ENCODE results near the gene MYO1E. TPM values are rescaled to one million over a fixed set of nuclear protein-coding genes. Genes with fewer than 3 reads are reported as not detected.
A peak's percentile ranks its signal among the peaks of the same experiment; 100 is the strongest.

MYO1E gene
- total and polyA plus RNA-seq, 2 of the 4 experiments (the other 2 are of a cell fraction): 13.4 to 37.3 TPM

DNA sequence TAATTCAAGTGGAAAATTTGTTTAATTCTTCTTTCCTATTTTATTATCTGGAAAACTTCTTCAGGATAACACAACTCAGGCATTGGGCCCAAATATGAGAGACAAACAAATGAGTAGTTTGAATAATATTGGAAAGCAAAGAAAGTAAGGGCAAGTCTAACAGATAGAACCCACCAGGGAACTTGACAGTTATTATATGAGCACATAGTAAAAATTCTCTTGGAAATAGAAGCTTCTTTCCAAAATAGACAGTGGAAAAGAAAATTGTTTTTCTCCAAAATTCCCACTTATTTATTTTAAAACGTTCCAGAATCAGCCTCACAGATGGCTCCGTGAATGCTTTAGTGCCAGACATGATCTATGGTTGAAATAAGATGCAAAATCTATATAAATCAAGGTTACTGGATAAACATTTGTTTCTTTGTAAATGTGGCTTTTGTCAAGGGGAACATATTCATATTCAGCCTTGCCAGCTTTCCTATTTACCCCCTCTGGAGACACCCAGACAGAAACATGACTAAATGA, 142.1 kb downstream of the MYO1E start:
- no peak overlapping the region for H3K27ac ChIP-seq (ENCODE audit: insufficient read depth, low read length)
- no peak overlapping the region for H3K4me2 ChIP-seq (ENCODE audit: low read depth, low read length)
- no peaks in the 10 kb centered on the region for H3K9me3 ChIP-seq (ENCODE audit: control insufficient read depth, insufficient read depth, low read length)
- ChIA-PET POLR2A (ENCODE audit: unreplicated experiment) (no interaction called here), CTCF (no interaction called here)
- in situ Hi-C loops (cut with MboI; ENCODE audit: low sequenced_read_pairs) (no loop called here), intact Hi-C loops (cut with micrococcal nuclease) (no loop called here), dilution Hi-C loops (cut with HindIII; ENCODE audit: low sequenced_read_pairs, unreplicated experiment) (no loop called here)
- peaks cover 23 to 34% of the 10 kb centered on the region in 2 experiments for H3K79me1 ChIP-seq (ENCODE audit: low read depth in 1 of 2, low read length in 2 of 2)
- H2AFZ ChIP-seq (replicated peaks; ENCODE audit: low read length, poor library complexity): no peak overlapping the region
- no peak overlapping the region for H3K4me3 ChIP-seq (ENCODE audit: insufficient read depth, low read depth, low read length)
- H3K14ac ChIP-seq (replicated peaks; ENCODE audit: low read depth, low read length): no peak overlapping the region
- no peak overlapping the region for H4K5ac ChIP-seq (ENCODE audit: low read depth, low read length)
- H4K8ac ChIP-seq (ENCODE audit: low read depth in 2 of 2, low read length in 2 of 2): no peak overlapping the region
- H3K36me3 ChIP-seq (ENCODE audit: control insufficient read depth, insufficient read depth, low read length): peaks cover 6% of the 10 kb centered on the region; the same call in 1 of the 2 replicates
- H3K56ac ChIP-seq (ENCODE audit: extremely low read depth, insufficient read depth, low read length): no peak overlapping the region
- peaks cover 15% of the 10 kb centered on the region for H3K9me1 ChIP-seq (ENCODE audit: insufficient read depth, low read length)
- H2BK20ac ChIP-seq (ENCODE audit: low read depth, low read length): 0 out of 2 replicates have a peak overlapping the region, but pooled peaks have one; percentile 29
- TF ChIP-seq, protein P1, sequence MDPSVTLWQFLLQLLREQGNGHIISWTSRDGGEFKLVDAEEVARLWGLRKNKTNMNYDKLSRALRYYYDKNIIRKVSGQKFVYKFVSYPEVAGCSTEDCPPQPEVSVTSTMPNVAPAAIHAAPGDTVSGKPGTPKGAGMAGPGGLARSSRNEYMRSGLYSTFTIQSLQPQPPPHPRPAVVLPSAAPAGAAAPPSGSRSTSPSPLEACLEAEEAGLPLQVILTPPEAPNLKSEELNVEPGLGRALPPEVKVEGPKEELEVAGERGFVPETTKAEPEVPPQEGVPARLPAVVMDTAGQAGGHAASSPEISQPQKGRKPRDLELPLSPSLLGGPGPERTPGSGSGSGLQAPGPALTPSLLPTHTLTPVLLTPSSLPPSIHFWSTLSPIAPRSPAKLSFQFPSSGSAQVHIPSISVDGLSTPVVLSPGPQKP (IDR thresholded peaks at IDR 0.05; ENCODE audit: borderline replicate concordance, low read depth, low read length): no peak
- TF ChIP-seq NFE2L2 (IDR thresholded peaks at IDR 0.05; ENCODE audit: low read depth, low read length) (no peak), POLR2A (IDR thresholded peaks at IDR 0.05; ENCODE audit: low read depth, low read length) (no peak), RAD21 (IDR thresholded peaks at IDR 0.05; ENCODE audit: low read length) (no peak), CHD1 (IDR thresholded peaks at IDR 0.05; ENCODE audit: low read depth, low read length) (no peak), BHLHE40 (IDR thresholded peaks at IDR 0.05; ENCODE audit: low read depth, low read length) (no peak), CEBPB (IDR thresholded peaks at IDR 0.05; ENCODE audit: low read depth, low read length) (no peak), MXI1 (IDR thresholded peaks at IDR 0.05; ENCODE audit: borderline replicate concordance, low read depth, low read length) (no peak), SMC3 (IDR thresholded peaks at IDR 0.05; ENCODE audit: low read depth, low read length) (no peak), MAZ (IDR thresholded peaks at IDR 0.05; ENCODE audit: borderline replicate concordance, low read depth, low read length) (no peak)
- TF ChIP-seq, protein P2, sequence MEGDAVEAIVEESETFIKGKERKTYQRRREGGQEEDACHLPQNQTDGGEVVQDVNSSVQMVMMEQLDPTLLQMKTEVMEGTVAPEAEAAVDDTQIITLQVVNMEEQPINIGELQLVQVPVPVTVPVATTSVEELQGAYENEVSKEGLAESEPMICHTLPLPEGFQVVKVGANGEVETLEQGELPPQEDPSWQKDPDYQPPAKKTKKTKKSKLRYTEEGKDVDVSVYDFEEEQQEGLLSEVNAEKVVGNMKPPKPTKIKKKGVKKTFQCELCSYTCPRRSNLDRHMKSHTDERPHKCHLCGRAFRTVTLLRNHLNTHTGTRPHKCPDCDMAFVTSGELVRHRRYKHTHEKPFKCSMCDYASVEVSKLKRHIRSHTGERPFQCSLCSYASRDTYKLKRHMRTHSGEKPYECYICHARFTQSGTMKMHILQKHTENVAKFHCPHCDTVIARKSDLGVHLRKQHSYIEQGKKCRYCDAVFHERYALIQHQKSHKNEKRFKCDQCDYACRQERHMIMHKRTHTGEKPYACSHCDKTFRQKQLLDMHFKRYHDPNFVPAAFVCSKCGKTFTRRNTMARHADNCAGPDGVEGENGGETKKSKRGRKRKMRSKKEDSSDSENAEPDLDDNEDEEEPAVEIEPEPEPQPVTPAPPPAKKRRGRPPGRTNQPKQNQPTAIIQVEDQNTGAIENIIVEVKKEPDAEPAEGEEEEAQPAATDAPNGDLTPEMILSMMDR (conservative IDR thresholded peaks at IDR 0.05; ENCODE audit: low read depth, low read length): no peak
- TF ChIP-seq, protein P3, sequence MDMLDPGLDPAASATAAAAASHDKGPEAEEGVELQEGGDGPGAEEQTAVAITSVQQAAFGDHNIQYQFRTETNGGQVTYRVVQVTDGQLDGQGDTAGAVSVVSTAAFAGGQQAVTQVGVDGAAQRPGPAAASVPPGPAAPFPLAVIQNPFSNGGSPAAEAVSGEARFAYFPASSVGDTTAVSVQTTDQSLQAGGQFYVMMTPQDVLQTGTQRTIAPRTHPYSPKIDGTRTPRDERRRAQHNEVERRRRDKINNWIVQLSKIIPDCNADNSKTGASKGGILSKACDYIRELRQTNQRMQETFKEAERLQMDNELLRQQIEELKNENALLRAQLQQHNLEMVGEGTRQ (IDR thresholded peaks at IDR 0.05; ENCODE audit: low read depth, low read length): no peak
- peaks cover 7% of the 10 kb centered on the region for H3K4me1 ChIP-seq (ENCODE audit: control insufficient read depth, insufficient read depth, low read length)
- H2BK5ac ChIP-seq (ENCODE audit: low read depth, low read length, poor library complexity, severe bottlenecking): no peak overlapping the region
- WGBS, 2 experiments (ENCODE audit: extremely low coverage in 2 of 2, insufficient read length in 1 of 2): no CpG with 5 or more reads among the region's 2 CpGs
- 0 out of 3 replicates have a peak overlapping the region, but pooled peaks have one; percentile 25 for H2BK15ac ChIP-seq (ENCODE audit: low read depth, low read length)
- H4K91ac ChIP-seq (ENCODE audit: insufficient read depth, low read depth, low read length): no peak overlapping the region
- no peak overlapping the region for H3K9ac ChIP-seq (ENCODE audit: low read depth, low read length)
- H2AK5ac ChIP-seq (ENCODE audit: low read depth, low read length): 0 out of 2 replicates have a peak overlapping the region, but pooled peaks have one; percentile 66
- H3K27me3 ChIP-seq (ENCODE audit: control insufficient read depth, insufficient read depth, low read length): no peaks in the 10 kb centered on the region
- DNase-seq (no peak), ATAC-seq (ENCODE audit: low read depth) (no peak)
- H3K18ac ChIP-seq (ENCODE audit: low read depth, low read length): no peak overlapping the region
- no peak overlapping the region for H2AK9ac ChIP-seq (replicated peaks; ENCODE audit: low read depth, low read length, poor library complexity)
- no peak overlapping the region for H2BK120ac ChIP-seq (ENCODE audit: low read depth, low read length)
- BruUV-seq (replicated peaks): no TSS peak
- no peak overlapping the region for H3K4ac ChIP-seq (ENCODE audit: low read depth, low read length)
- H4K20me1 ChIP-seq (ENCODE audit: insufficient read depth, low read length): peaks cover 6% of the 10 kb centered on the region; the same call in 1 of the 2 replicates
- H3K23ac ChIP-seq (ENCODE audit: low read depth, low read length): no peak overlapping the region

All from IMR-90 (cell line).